ENCODE measurements around the gene SNAPC1.

The SNAPC1 gene

GRCh38 chr14:61761959-61762786, at the start of gene SNAPC1:
Gene SNAPC1, plus strand, starts transcription at chr14:61762420. Its CDS starts 41 bp downstream, at chr14:61762461.
- peak within 1 kb of the TSS; percentile 92 for H3K4me3 ChIP-seq (ENCODE audit: low read length)
- no peaks in the 10 kb centered on the region for H3K27me3 ChIP-seq (ENCODE audit: insufficient read depth, low read length)
- peak within 1 kb of the TSS; percentile 81 for H3K27ac ChIP-seq (ENCODE audit: low read length)
- H3K9me3 ChIP-seq (ENCODE audit: insufficient read depth, low read depth, low read length) = no peaks in the 10 kb centered on the region
- peaks cover 2% of the 10 kb centered on the region; the same call in 1 of the 2 replicates for H3K36me3 ChIP-seq (ENCODE audit: insufficient read depth, low read depth, low read length)
- H3K9ac ChIP-seq (ENCODE audit: low read depth, low read length) = peak within 1 kb of the TSS; percentile 93
- H3K4me1 ChIP-seq (ENCODE audit: insufficient read depth, low read length) = peaks cover 16% of the 10 kb centered on the region; the same call in 1 of the 2 replicates

- no peak overlapping the region for H3K27ac ChIP-seq (ENCODE audit: low read length)
- no peaks in the 10 kb centered on the region for H3K27me3 ChIP-seq (ENCODE audit: insufficient read depth, low read length)
- no peaks in the 10 kb centered on the region for H3K9me3 ChIP-seq (ENCODE audit: insufficient read depth, low read depth, low read length)
- H3K4me3 ChIP-seq (ENCODE audit: low read length) = peak overlapping the region; percentile 32; the same call in 1 of the 2 replicates
- H3K9ac ChIP-seq (ENCODE audit: low read depth, low read length) = no peak overlapping the region
- no peaks in the 10 kb centered on the region for H3K36me3 ChIP-seq (ENCODE audit: insufficient read depth, low read depth, low read length)
- peaks cover 57% of the 10 kb centered on the region for H3K4me1 ChIP-seq (ENCODE audit: insufficient read depth, low read length)
Measured at GRCh38 chr14:61713724-61714437, 48.3 kb upstream of the SNAPC1 start.

GRCh38 chr14:61716956-61717355, 45.3 kb upstream of the SNAPC1 start:
- no peak overlapping the region for H3K27ac ChIP-seq (ENCODE audit: low read length)
- H3K4me1 ChIP-seq (ENCODE audit: insufficient read depth, low read length) = peaks cover 53% of the 10 kb centered on the region
- no peaks in the 10 kb centered on the region for H3K9me3 ChIP-seq (ENCODE audit: insufficient read depth, low read depth, low read length)
- no peak overlapping the region for H3K9ac ChIP-seq (ENCODE audit: low read depth, low read length)
- H3K36me3 ChIP-seq (ENCODE audit: insufficient read depth, low read depth, low read length) = peaks cover 16% of the 10 kb centered on the region
- H3K4me3 ChIP-seq (ENCODE audit: low read length) = no peak overlapping the region
- H3K27me3 ChIP-seq (ENCODE audit: insufficient read depth, low read length) = no peaks in the 10 kb centered on the region

- Histone ChIP-seq H3K4me1 (ENCODE audit: insufficient read depth, low read length) (peaks cover 42% of the 10 kb centered on the region), H3K9ac (ENCODE audit: low read depth, low read length) (no peak overlapping the region)
Measured at GRCh38 chr14:61718039-61718438, 44.2 kb upstream of the SNAPC1 start.

GRCh38 chr14:61719344-61720293, 42.6 kb upstream of the SNAPC1 start:
- Histone ChIP-seq H3K27ac (ENCODE audit: low read length) (no peak overlapping the region), H3K9ac (ENCODE audit: low read depth, low read length) (no peak overlapping the region), H3K4me3 (ENCODE audit: low read length) (no peak overlapping the region), H3K36me3 (ENCODE audit: insufficient read depth, low read depth, low read length) (peaks cover 43% of the 10 kb centered on the region), H3K4me1 (ENCODE audit: insufficient read depth, low read length) (peaks cover 30% of the 10 kb centered on the region), H3K9me3 (ENCODE audit: insufficient read depth, low read depth, low read length) (no peaks in the 10 kb centered on the region), H3K27me3 (ENCODE audit: insufficient read depth, low read length) (no peaks in the 10 kb centered on the region)

More at GRCh38 chr14:61718039-61718438, 44.2 kb upstream of the SNAPC1 start:
- H3K36me3 ChIP-seq (ENCODE audit: insufficient read depth, low read depth, low read length) = peaks cover 27% of the 10 kb centered on the region
- H3K27ac ChIP-seq (ENCODE audit: low read length) = no peak overlapping the region
- no peaks in the 10 kb centered on the region for H3K9me3 ChIP-seq (ENCODE audit: insufficient read depth, low read depth, low read length)
- no peaks in the 10 kb centered on the region for H3K27me3 ChIP-seq (ENCODE audit: insufficient read depth, low read length)
- H3K4me3 ChIP-seq (ENCODE audit: low read length) = peak overlapping the region; percentile 30; the same call in 1 of the 2 replicates

- no peak overlapping the region for H3K4me3 ChIP-seq (ENCODE audit: low read length)
- H3K27me3 ChIP-seq (ENCODE audit: insufficient read depth, low read length) = no peaks in the 10 kb centered on the region
- no peaks in the 10 kb centered on the region for H3K9me3 ChIP-seq (ENCODE audit: insufficient read depth, low read depth, low read length)
- H3K9ac ChIP-seq (ENCODE audit: low read depth, low read length) = no peak overlapping the region
- peaks cover 49% of the 10 kb centered on the region for H3K36me3 ChIP-seq (ENCODE audit: insufficient read depth, low read depth, low read length)
- no peak overlapping the region for H3K27ac ChIP-seq (ENCODE audit: low read length)
- H3K4me1 ChIP-seq (ENCODE audit: insufficient read depth, low read length) = peaks cover 30% of the 10 kb centered on the region
Measured at GRCh38 chr14:61720294-61720661, 41.9 kb upstream of the SNAPC1 start.

- Histone ChIP-seq H3K4me1 (ENCODE audit: insufficient read depth, low read length) (peaks cover 30% of the 10 kb centered on the region), H3K27ac (ENCODE audit: low read length) (no peak overlapping the region), H3K4me3 (ENCODE audit: low read length) (no peak overlapping the region), H3K9me3 (ENCODE audit: insufficient read depth, low read depth, low read length) (no peaks in the 10 kb centered on the region), H3K9ac (ENCODE audit: low read depth, low read length) (no peak overlapping the region), H3K36me3 (ENCODE audit: insufficient read depth, low read depth, low read length) (peaks cover 54% of the 10 kb centered on the region), H3K27me3 (ENCODE audit: insufficient read depth, low read length) (no peaks in the 10 kb centered on the region)
Measured at GRCh38 chr14:61720741-61721140, 41.5 kb upstream of the SNAPC1 start.

- Histone ChIP-seq H3K27me3 (ENCODE audit: insufficient read depth, low read length) (no peaks in the 10 kb centered on the region), H3K9me3 (ENCODE audit: insufficient read depth, low read depth, low read length) (no peaks in the 10 kb centered on the region), H3K9ac (ENCODE audit: low read depth, low read length) (no peak overlapping the region), H3K4me3 (ENCODE audit: low read length) (no peak overlapping the region), H3K27ac (ENCODE audit: low read length) (no peak overlapping the region), H3K36me3 (ENCODE audit: insufficient read depth, low read depth, low read length) (peaks cover 88% of the 10 kb centered on the region), H3K4me1 (ENCODE audit: insufficient read depth, low read length) (peaks cover 6% of the 10 kb centered on the region; the same call in 1 of the 2 replicates)
Measured at GRCh38 chr14:61724133-61724532, 38.1 kb upstream of the SNAPC1 start.

GRCh38 chr14:61726778-61727658, 35.2 kb upstream of the SNAPC1 start:
- no peaks in the 10 kb centered on the region for H3K4me1 ChIP-seq (ENCODE audit: insufficient read depth, low read length)
- no peak overlapping the region for H3K4me3 ChIP-seq (ENCODE audit: low read length)
- no peaks in the 10 kb centered on the region for H3K27me3 ChIP-seq (ENCODE audit: insufficient read depth, low read length)
- peaks cover 100% of the 10 kb centered on the region for H3K36me3 ChIP-seq (ENCODE audit: insufficient read depth, low read depth, low read length)
- no peaks in the 10 kb centered on the region for H3K9me3 ChIP-seq (ENCODE audit: insufficient read depth, low read depth, low read length)
- no peak overlapping the region for H3K27ac ChIP-seq (ENCODE audit: low read length)
- no peak overlapping the region for H3K9ac ChIP-seq (ENCODE audit: low read depth, low read length)

- Histone ChIP-seq H3K27ac (ENCODE audit: low read length) (no peak overlapping the region), H3K9me3 (ENCODE audit: insufficient read depth, low read depth, low read length) (no peaks in the 10 kb centered on the region), H3K9ac (ENCODE audit: low read depth, low read length) (no peak overlapping the region), H3K36me3 (ENCODE audit: insufficient read depth, low read depth, low read length) (peaks cover 99% of the 10 kb centered on the region), H3K27me3 (ENCODE audit: insufficient read depth, low read length) (no peaks in the 10 kb centered on the region), H3K4me1 (ENCODE audit: insufficient read depth, low read length) (no peaks in the 10 kb centered on the region), H3K4me3 (ENCODE audit: low read length) (no peak overlapping the region)
Measured at GRCh38 chr14:61730756-61731373, 31.4 kb upstream of the SNAPC1 start.
